PFSK-1 (cell line): Measurements from ENCODE around the gene EPN3.

ENCODE experiments used
- POLR2AphosphoS5 ChIP-seq: IDR thresholded peaks from 2 replicates; pipeline ENCODE4 v1.6.1; 2012; ENCODE audit warnings: low read depth, mild to moderate bottlenecking, control low read depth, low read length, moderate library complexity
- TAF1 ChIP-seq: IDR thresholded peaks from 2 replicates; pipeline ENCODE4 v1.6.1; 2012; ENCODE audit warnings: low read length, control low read depth, borderline replicate concordance; ENCODE audit not compliant: insufficient read depth
- TF ChIP-seq, protein P1 (sequence below), 2 experiments: IDR thresholded peaks; 2 replicates each; pipeline versions ENCODE4 v1.6.1 to v1.8.0; 2011 to 2012; ENCODE audit warnings: low read depth in 2 of 2, low read length in 2 of 2, control low read depth in 1 of 2, inconsistent platforms in 1 of 2, mild to moderate bottlenecking in 1 of 2, moderate library complexity in 1 of 2; ENCODE audit not compliant: insufficient read depth in 1 of 2

DNA sequence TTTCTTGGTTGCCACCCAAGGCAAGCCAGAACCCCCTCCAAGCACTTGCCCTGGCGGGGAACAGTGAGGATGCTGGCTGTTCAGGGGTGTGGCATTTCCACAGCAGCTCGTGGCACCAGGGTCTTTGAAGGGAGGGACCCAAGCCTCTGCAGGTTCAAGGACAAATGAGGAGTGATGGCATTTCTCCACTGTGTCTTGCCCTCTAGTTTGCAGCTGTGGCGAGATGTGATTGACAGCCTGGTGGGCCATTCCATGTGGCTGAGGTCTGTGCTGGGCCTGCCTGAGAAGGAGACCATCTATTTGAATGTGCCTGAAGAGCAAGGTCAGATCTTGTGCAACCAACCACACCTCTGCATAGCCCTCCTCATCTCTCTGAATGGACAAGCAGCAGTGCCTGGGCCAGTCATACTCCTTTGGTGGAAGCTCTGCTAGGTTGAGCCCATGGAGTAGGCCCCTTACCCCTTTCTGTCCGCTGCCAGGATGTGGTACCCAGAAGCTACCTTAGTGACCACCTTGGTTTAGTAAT lies 4.5 kb upstream of the EPN3 start:
- TF ChIP-seq TAF1 = no peak
- TF ChIP-seq POLR2AphosphoS5 = no peak
- TF ChIP-seq, protein P1, sequence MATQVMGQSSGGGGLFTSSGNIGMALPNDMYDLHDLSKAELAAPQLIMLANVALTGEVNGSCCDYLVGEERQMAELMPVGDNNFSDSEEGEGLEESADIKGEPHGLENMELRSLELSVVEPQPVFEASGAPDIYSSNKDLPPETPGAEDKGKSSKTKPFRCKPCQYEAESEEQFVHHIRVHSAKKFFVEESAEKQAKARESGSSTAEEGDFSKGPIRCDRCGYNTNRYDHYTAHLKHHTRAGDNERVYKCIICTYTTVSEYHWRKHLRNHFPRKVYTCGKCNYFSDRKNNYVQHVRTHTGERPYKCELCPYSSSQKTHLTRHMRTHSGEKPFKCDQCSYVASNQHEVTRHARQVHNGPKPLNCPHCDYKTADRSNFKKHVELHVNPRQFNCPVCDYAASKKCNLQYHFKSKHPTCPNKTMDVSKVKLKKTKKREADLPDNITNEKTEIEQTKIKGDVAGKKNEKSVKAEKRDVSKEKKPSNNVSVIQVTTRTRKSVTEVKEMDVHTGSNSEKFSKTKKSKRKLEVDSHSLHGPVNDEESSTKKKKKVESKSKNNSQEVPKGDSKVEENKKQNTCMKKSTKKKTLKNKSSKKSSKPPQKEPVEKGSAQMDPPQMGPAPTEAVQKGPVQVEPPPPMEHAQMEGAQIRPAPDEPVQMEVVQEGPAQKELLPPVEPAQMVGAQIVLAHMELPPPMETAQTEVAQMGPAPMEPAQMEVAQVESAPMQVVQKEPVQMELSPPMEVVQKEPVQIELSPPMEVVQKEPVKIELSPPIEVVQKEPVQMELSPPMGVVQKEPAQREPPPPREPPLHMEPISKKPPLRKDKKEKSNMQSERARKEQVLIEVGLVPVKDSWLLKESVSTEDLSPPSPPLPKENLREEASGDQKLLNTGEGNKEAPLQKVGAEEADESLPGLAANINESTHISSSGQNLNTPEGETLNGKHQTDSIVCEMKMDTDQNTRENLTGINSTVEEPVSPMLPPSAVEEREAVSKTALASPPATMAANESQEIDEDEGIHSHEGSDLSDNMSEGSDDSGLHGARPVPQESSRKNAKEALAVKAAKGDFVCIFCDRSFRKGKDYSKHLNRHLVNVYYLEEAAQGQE (IDR thresholded peaks at IDR 0.05; ENCODE audit: insufficient read depth in 1 of 2, low read depth in 2 of 2, low read length in 2 of 2) = no peak
